ENCODE measurements around the gene OR10H5.
"Not testable (repeated sequence)": the region's sequence is repeated elsewhere in the genome, so short reads cannot be mapped to it uniquely, and the experiment has no call there.

OR10H5 gene

GRCh38 chr19:15820646-15821045, 33.2 kb downstream of the OR10H5 start:
- no peaks in the 10 kb centered on the region for H3F3A ChIP-seq (ENCODE audit: control insufficient read depth, insufficient read depth)
- no peaks in the 10 kb centered on the region for H4K20me1 ChIP-seq (ENCODE audit: control insufficient read depth, insufficient read depth, low read depth, low read length)
- H3K4me1 ChIP-seq (ENCODE audit: control insufficient read depth, low read length): no peaks in the 10 kb centered on the region
- no peak overlapping the region for H3K4me2 ChIP-seq (ENCODE audit: low read length)
- H3K9me2 ChIP-seq (replicated peaks; ENCODE audit: control insufficient read depth, low read length): no peaks in the 10 kb centered on the region
- H3K79me2 ChIP-seq (ENCODE audit: control insufficient read depth, low read length): no peaks in the 10 kb centered on the region
- H3K27ac ChIP-seq (ENCODE audit: low read depth, low read length): no peak overlapping the region
- no peaks in the 10 kb centered on the region for H3K36me3 ChIP-seq (ENCODE audit: control insufficient read depth, low read length)
- no peaks in the 10 kb centered on the region; the same call in 1 of the 2 replicates for H3K27me3 ChIP-seq (ENCODE audit: control insufficient read depth, low read length)
- TF ChIP-seq EZH2phosphoT487 (IDR thresholded peaks at IDR 0.05; ENCODE audit: borderline replicate concordance, low read length) (no peak), CTCF (IDR thresholded peaks at IDR 0.05; ENCODE audit: low read depth, low read length, poor library complexity, severe bottlenecking) (no peak)
- H3K4me3 ChIP-seq (ENCODE audit: low read length): no peak overlapping the region
- no peaks in the 10 kb centered on the region for H3K9me3 ChIP-seq (ENCODE audit: control insufficient read depth, insufficient read depth, low read length)

GRCh38 chr19:15825753-15826152, 38.3 kb downstream of the OR10H5 start:
- Histone ChIP-seq H3K4me3 (ENCODE audit: low read length) (no peak overlapping the region), H3K9me2 (replicated peaks; ENCODE audit: control insufficient read depth, low read length) (no peaks in the 10 kb centered on the region), H3K79me2 (ENCODE audit: control insufficient read depth, low read length) (no peaks in the 10 kb centered on the region), H3F3A (ENCODE audit: control insufficient read depth, insufficient read depth) (no peaks in the 10 kb centered on the region), H3K9me3 (ENCODE audit: control insufficient read depth, insufficient read depth, low read length) (no peaks in the 10 kb centered on the region), H4K20me1 (ENCODE audit: control insufficient read depth, insufficient read depth, low read depth, low read length) (no peaks in the 10 kb centered on the region), H3K4me2 (ENCODE audit: low read length) (no peak overlapping the region), H3K27ac (ENCODE audit: low read depth, low read length) (no peak overlapping the region), H3K27me3 (ENCODE audit: control insufficient read depth, low read length) (no peaks in the 10 kb centered on the region; the same call in 1 of the 2 replicates), H3K36me3 (ENCODE audit: control insufficient read depth, low read length) (no peaks in the 10 kb centered on the region), H3K4me1 (ENCODE audit: control insufficient read depth, low read length) (peaks cover 8% of the 10 kb centered on the region)
- no peak for TF ChIP-seq EZH2phosphoT487 (IDR thresholded peaks at IDR 0.05; ENCODE audit: borderline replicate concordance, low read length)
- no peak for TF ChIP-seq CTCF (IDR thresholded peaks at IDR 0.05; ENCODE audit: low read depth, low read length, poor library complexity, severe bottlenecking)

- Histone ChIP-seq H3K36me3 (ENCODE audit: control insufficient read depth, low read length) (no peaks in the 10 kb centered on the region), H3K4me2 (ENCODE audit: low read length) (peak overlapping the region; percentile 15; the same call in 1 of the 2 replicates), H3K9me3 (ENCODE audit: control insufficient read depth, insufficient read depth, low read length) (no peaks in the 10 kb centered on the region), H3K79me2 (ENCODE audit: control insufficient read depth, low read length) (no peaks in the 10 kb centered on the region), H3K27me3 (ENCODE audit: control insufficient read depth, low read length) (no peaks in the 10 kb centered on the region; the same call in 1 of the 2 replicates), H3K9me2 (replicated peaks; ENCODE audit: control insufficient read depth, low read length) (no peaks in the 10 kb centered on the region), H4K20me1 (ENCODE audit: control insufficient read depth, insufficient read depth, low read depth, low read length) (no peaks in the 10 kb centered on the region), H3K27ac (ENCODE audit: low read depth, low read length) (no peak overlapping the region), H3K4me1 (ENCODE audit: control insufficient read depth, low read length) (peaks cover 8% of the 10 kb centered on the region), H3K4me3 (ENCODE audit: low read length) (no peak overlapping the region), H3F3A (ENCODE audit: control insufficient read depth, insufficient read depth) (no peaks in the 10 kb centered on the region)
- TF ChIP-seq EZH2phosphoT487 (IDR thresholded peaks at IDR 0.05; ENCODE audit: borderline replicate concordance, low read length) (no peak), CTCF (IDR thresholded peaks at IDR 0.05; ENCODE audit: low read depth, low read length, poor library complexity, severe bottlenecking) (no peak)
Observed at GRCh38 chr19:15828121-15828610, 40.7 kb downstream of the OR10H5 start.

GRCh38 chr19:15828611-15829305, 41.3 kb downstream of the OR10H5 start:
- not testable (repeated sequence) for H3K9me3 ChIP-seq (ENCODE audit: control insufficient read depth, insufficient read depth, low read length); H3F3A ChIP-seq (ENCODE audit: control insufficient read depth, insufficient read depth); H3K9me2 ChIP-seq (replicated peaks; ENCODE audit: control insufficient read depth, low read length); H3K4me3 ChIP-seq (ENCODE audit: low read length); H3K36me3 ChIP-seq (ENCODE audit: control insufficient read depth, low read length); H3K4me1 ChIP-seq (ENCODE audit: control insufficient read depth, low read length); H4K20me1 ChIP-seq (ENCODE audit: control insufficient read depth, insufficient read depth, low read depth, low read length); H3K27ac ChIP-seq (ENCODE audit: low read depth, low read length); H3K79me2 ChIP-seq (ENCODE audit: control insufficient read depth, low read length); H3K27me3 ChIP-seq (ENCODE audit: control insufficient read depth, low read length)
- H3K4me2 ChIP-seq (ENCODE audit: low read length): peak overlapping the region; percentile 15; the same call in 1 of the 2 replicates

Measured in DOHH2 (cell line).